PC-9 (cell line): ENCODE measurements around the gene UBE2D3. TPM values are rescaled to one million over a fixed set of nuclear protein-coding genes. Genes with fewer than 3 reads are reported as not detected.
A peak's percentile ranks its signal among the peaks of the same experiment; 100 is the strongest.

ENCODE experiments used
- BruUV-seq: library from RNA; stranded (reverse); fragments of 400-500 nt; replicated peaks from 2 replicates; lab custom pipeline; 2021; lab: Mats Ljungman, UMichigan
- CTCF ChIA-PET: fragments of 300-600 bp; sonication (Branson Sonifier 250); formaldehyde crosslinking; loops from one replicate; lab custom pipeline; 2022; ENCODE audit warnings: antibody characterized with exemption; lab: Charles Lee
- POLR2A ChIA-PET: fragments of 300-600 bp; sonication (Branson Sonifier 250); formaldehyde crosslinking; loops from one replicate; lab custom pipeline; 2022; ENCODE audit warnings: antibody characterized with exemption; ENCODE audit not compliant: unreplicated experiment; lab: Charles Lee
- DNase-seq, 2 experiments: peaks; one replicate each; pipeline versions ENCODE4 v3.0.0 to v3.0.0-alpha.2; 2015 to 2022; ENCODE audit warnings: mixed read lengths in 1 of 2
- H2AFZ ChIP-seq: fragments of 200-600 bp; sonication (generic); 2 replicates; pipeline ENCODE4 v1.8.1; 2017; ENCODE audit warnings: antibody characterized with exemption
- H3F3A ChIP-seq: fragments of 200-600 bp; sonication (generic); 2 replicates; pipeline ENCODE4 v1.8.1; 2017; ENCODE audit warnings: antibody characterized with exemption, mild to moderate bottlenecking, low read depth; ENCODE audit not compliant: insufficient read depth
- H3K27ac ChIP-seq: fragments of 200-600 bp; sonication (generic); 2 replicates; pipeline ENCODE4 v1.6.1; 2016; ENCODE audit warnings: mixed run types
- H3K27me3 ChIP-seq: fragments of 200-600 bp; sonication (generic); 2 replicates; pipeline ENCODE4 v1.6.1; 2016; ENCODE audit warnings: low read depth, mixed run types; ENCODE audit not compliant: insufficient read depth
- H3K36me3 ChIP-seq: fragments of 200-600 bp; sonication (generic); 2 replicates; pipeline ENCODE4 v1.6.1; 2016; ENCODE audit warnings: low read depth, mixed run types
- H3K4me1 ChIP-seq: fragments of 200-600 bp; sonication (generic); replicated peaks from 2 replicates; pipeline ENCODE4 v1.6.1; 2016; ENCODE audit warnings: mixed run types; ENCODE audit not compliant: insufficient read depth
- H3K4me2 ChIP-seq: fragments of 200-600 bp; sonication (generic); 2 replicates; pipeline ENCODE4 v1.6.1; 2017; ENCODE audit warnings: mixed run types
- H3K4me3 ChIP-seq: fragments of 200-600 bp; sonication (generic); 2 replicates; pipeline ENCODE4 v1.6.1; 2016; ENCODE audit warnings: mixed run types
- H3K79me2 ChIP-seq: fragments of 200-600 bp; sonication (generic); 2 replicates; pipeline ENCODE4 v1.6.1; 2017; ENCODE audit warnings: low read depth, mixed run types
- H3K9me2 ChIP-seq: fragments of 200-600 bp; sonication (generic); 2 replicates; pipeline ENCODE4 v1.8.1; 2017; ENCODE audit warnings: mild to moderate bottlenecking; ENCODE audit not compliant: insufficient read depth
- H3K9me3 ChIP-seq: fragments of 200-600 bp; sonication (generic); 2 replicates; pipeline ENCODE4 v1.8.1; 2016; ENCODE audit warnings: low read depth; ENCODE audit not compliant: insufficient read depth
- H4K20me1 ChIP-seq: fragments of 200-600 bp; sonication (generic); 2 replicates; pipeline ENCODE4 v1.8.1; 2017; ENCODE audit not compliant: insufficient read depth
- CTCF ChIP-seq: fragments of 200-600 bp; sonication (generic); conservative IDR thresholded peaks from 2 replicates; pipeline ENCODE4 v1.6.1; 2017; ENCODE audit warnings: mixed run types, antibody characterized with exemption, mild to moderate bottlenecking, moderate library complexity
- EZH2 ChIP-seq: fragments of 200-600 bp; sonication (generic); IDR thresholded peaks from 2 replicates; pipeline ENCODE4 v1.8.0; 2017; ENCODE audit warnings: antibody characterized with exemption, low read depth
- intact Hi-C: fragments of 100-400 bp; cut with micrococcal nuclease; formaldehyde crosslinking; loops from one replicate; pipeline ENCODE4 v1.10.0; 2022; ENCODE audit not compliant: unreplicated experiment
- total RNA-seq: library from RNA; stranded (reverse); gene quantifications from 2 replicates; pipeline ENCODE4 v1.2.3, GENCODE V29; 2021

UBE2D3 gene
- total RNA-seq, 1 experiment from 2014 or later: 183 TPM

DNA sequence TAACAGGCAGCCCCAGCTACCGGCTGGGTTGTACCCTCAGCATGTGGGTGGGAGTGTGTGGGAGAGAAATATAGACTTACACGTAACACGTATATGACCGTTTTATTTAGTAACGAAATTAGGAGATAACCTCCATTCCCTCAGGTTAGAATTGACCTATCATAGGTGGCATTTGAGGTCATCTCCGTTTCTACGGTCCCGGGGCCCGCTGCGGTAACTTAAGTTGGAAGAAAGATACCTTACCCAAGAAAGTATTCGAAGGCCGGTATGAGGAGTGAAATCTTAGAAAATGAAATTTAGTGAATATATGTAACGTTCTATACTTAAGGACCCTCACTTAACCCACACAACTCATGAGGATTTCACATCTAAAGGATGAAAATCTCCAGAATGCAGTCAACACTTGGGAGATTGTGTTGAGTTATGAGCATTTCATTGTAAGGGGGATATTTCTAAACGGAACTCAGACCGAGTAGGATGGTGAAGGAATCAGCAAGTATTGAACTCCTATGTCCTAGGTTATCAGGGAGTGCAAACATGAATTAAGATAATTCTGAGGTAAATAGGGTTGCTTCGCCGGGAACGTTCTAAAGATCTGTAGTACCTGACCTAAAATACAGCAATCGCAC, 42.3 kb upstream of the UBE2D3 start:
- Histone ChIP-seq H3K79me2 (peaks cover 63% of the 10 kb centered on the region), H3K9me2 (no peaks in the 10 kb centered on the region), H3K4me1 (peaks cover 34% of the 10 kb centered on the region), H3K27ac (peak overlapping the region; percentile 94), H3K9me3 (no peaks in the 10 kb centered on the region), H3K4me3 (peak overlapping the region; percentile 80), H3K27me3 (no peaks in the 10 kb centered on the region), H3K36me3 (no peaks in the 10 kb centered on the region; the same call in 1 of the 2 replicates), H3K4me2 (peak overlapping the region; percentile 96), H4K20me1 (no peaks in the 10 kb centered on the region), H3F3A (peaks cover 15% of the 10 kb centered on the region; the same call in 1 of the 2 replicates), H2AFZ (peak overlapping the region; percentile 89)
- intact Hi-C loops: loop anchor here (1.0 to 2.0 kb wide), 4 partner anchors 41 to 369 kb away; partner anchors contain the start of genes MANBA and NFKB1
- POLR2A ChIA-PET: interaction anchor here (0.6 to 1.7 kb wide), 3 partner anchors 21 to 109 kb away, joined by 3 to 21 read pairs (median 4); partner anchors contain the start of genes MANBA and UBE2D3
- BruUV-seq: no TSS peak
- CTCF ChIA-PET: no interaction called here
- TF ChIP-seq CTCF: no peak
- TF ChIP-seq EZH2: no peak
- no peak for DNase-seq

GRCh38 chr4:102868781-102869568, 41.6 kb upstream of the UBE2D3 start, which contains the start of gene CISD2:
CISD2 (plus strand) TSS chr4:102868992; CDS start chr4:102869085, 93 bp downstream.
- no peaks in the 10 kb centered on the region; the same call in 1 of the 2 replicates for H3K36me3 ChIP-seq
- DNase-seq: peak; percentile 80 to 89
- no peaks in the 10 kb centered on the region for H3K9me3 ChIP-seq
- CTCF ChIA-PET: no interaction called here
- TSS peak; percentile 51 for BruUV-seq
- H2AFZ ChIP-seq: peak within 1 kb of the TSS; percentile 89
- peak within 1 kb of the TSS; percentile 96 for H3K4me2 ChIP-seq
- no peaks in the 10 kb centered on the region for H3K27me3 ChIP-seq
- intact Hi-C loops: loop anchor here (1.0 to 2.0 kb wide), 4 partner anchors 41 to 368 kb away; partner anchors contain the start of genes MANBA and NFKB1
- TF ChIP-seq EZH2: no peak
- TF ChIP-seq CTCF: no peak
- peaks cover 34% of the 10 kb centered on the region for H3K4me1 ChIP-seq
- POLR2A ChIA-PET: interaction anchor here (0.5 to 1.7 kb wide), 4 partner anchors 22 to 420 kb away, joined by 3 to 38 read pairs (median 12); partner anchors contain the start of genes MANBA and UBE2D3
- no peaks in the 10 kb centered on the region for H3K9me2 ChIP-seq
- peak within 1 kb of the TSS; percentile 80 for H3K4me3 ChIP-seq
- peaks cover 15% of the 10 kb centered on the region; the same call in 1 of the 2 replicates for H3F3A ChIP-seq
- H4K20me1 ChIP-seq: no peaks in the 10 kb centered on the region
- H3K79me2 ChIP-seq: peaks cover 61% of the 10 kb centered on the region
- peak within 1 kb of the TSS; percentile 94 for H3K27ac ChIP-seq
